Right lobe of liver (tissue), 6 donors: ENCODE results near the gene RPS2. TPM values are rescaled to one million over a fixed set of nuclear protein-coding genes. Genes with fewer than 3 reads are reported as not detected.

ENCODE experiments used
- ATAC-seq, 4 donors: fragments of 200-7000 bp; cut with Tn5 transposase; one replicate each; pipeline ENCODE4 v1.9.1; 2020; ENCODE audit warnings: mild to moderate bottlenecking in 4 of 4, moderate library complexity in 4 of 4
- DNase-seq, 3 donors: peaks; one replicate each; pipeline ENCODE4 v3.0.0-alpha.2; 2020
- H3K27ac ChIP-seq, 3 donors: fragments of 200-600 bp; one replicate each; pipeline ENCODE4 v1.8.0; 2022
- H3K27me3 ChIP-seq, 2 donors: fragments of 200-600 bp; one replicate each; pipeline ENCODE4 v1.8.0; 2022
- H3K36me3 ChIP-seq, 4 donors: fragments of 200-600 bp; sonication (generic) in 1 of 4; one replicate each; pipeline versions ENCODE4 v1.5.1 to v1.8.0; 2017 to 2022; ENCODE audit warnings: control low read depth in 1 of 4
- H3K4me1 ChIP-seq, 4 donors: fragments of 200-600 bp; sonication (generic) in 1 of 4; one replicate each; pipeline versions ENCODE4 v1.5.1 to v1.8.0; 2017 to 2022; ENCODE audit warnings: control low read depth in 1 of 4
- H3K4me3 ChIP-seq, 3 donors: fragments of 200-600 bp; one replicate each; pipeline ENCODE4 v1.8.0; 2022
- H3K9me3 ChIP-seq, 4 donors: fragments of 200-600 bp; sonication (generic) in 1 of 4; one replicate each; pipeline versions ENCODE4 v1.5.1 to v1.8.0; 2017 to 2022; ENCODE audit warnings: control low read depth in 1 of 4
- CTCF ChIP-seq, 4 donors: fragments of 200-600 bp in 3 of 4; fragments of 450-650 bp in 1 of 4; IDR thresholded peaks; one replicate each; pipeline versions ENCODE4 v1.5.1 to v1.8.0; 2016 to 2022; ENCODE audit warnings: antibody characterized with exemption in 4 of 4, mild to moderate bottlenecking in 2 of 4
- POLR2A ChIP-seq: fragments of 450-650 bp; IDR thresholded peaks from one replicate; pipeline ENCODE4 v1.6.1; 2017; ENCODE audit warnings: antibody characterized with exemption, mild to moderate bottlenecking
- WGBS: methylation state at CpG from one replicate; pipeline ENCODE4 v1.1.6; 2018; ENCODE audit warnings: low coverage, low lambda C conversion rate; ENCODE audit not compliant: insufficient coverage; ENCODE audit errors: missing lambda C conversion rate; 5-methylcytosine and 5-hydroxymethylcytosine counted together
- intact Hi-C, 2 donors: fragments of 100-400 bp; cut with DNase I; formaldehyde crosslinking; loops; one replicate each; pipeline versions ENCODE4 v1.11.2 to v1.14.1; 2022
- small RNA-seq, 2 experiments: library from RNA; depleted of rRNA; stranded (forward); fragments of <200 nt; gene quantifications; one replicate each; pipeline ENCODE3, GENCODE V24; 2016
- total RNA-seq, 6 experiments: library from RNA; depleted of rRNA in 2 of 6; stranded (reverse); fragments of >200 nt in 2 of 6; fragmentation: NEBNext Ultra II Directional in 3 of 6; extraction: Animal tissue kit (Norgen Biotek cat#: 25700) in 3 of 6; gene quantifications; one replicate each; pipeline versions ENCODE4 v1.1.0 to v1.2.4, GENCODE V29; 2016 to 2023
- donor health status: DM: no; HTN: yes; CAD: no.
- donor health status: DM: no; HTN: no; CAD: no.
- donor health status: DM: no; HTN: no; CAD: no.
- donor health status: DM: no; HTN: yes; CAD: no.
- donor health status: DM: no; HTN: yes; CAD: no.

RPS2 gene
- total RNA-seq, 6 experiments from 2014 or later, result 451 to 1,052 (median 541) TPM

GRCh38 chr16:1912215-1912543, 52.4 kb downstream of the RPS2 start:
- 90% methylated on average over 2 of the region's 17 CpGs for WGBS
- Histone ChIP-seq H3K9me3 (no peaks in the 10 kb centered on the region), H3K36me3 (no peaks in the 10 kb centered on the region), H3K27me3 (peaks cover 0 to 2% of the 10 kb centered on the region in 2 donors), H3K4me3 (no peak overlapping the region), H3K4me1 (no peaks in the 10 kb centered on the region), H3K27ac (no peak overlapping the region)
- DNase-seq, result no peak
- ATAC-seq, result no peak
- intact Hi-C loops, result no loop called here
- TF ChIP-seq CTCF (IDR thresholded peaks at IDR 0.05), result no peak
- no peak for TF ChIP-seq POLR2A

Small RNAs within 50 kb of the gene (small RNA-seq; reads per million reads assigned to genes)
- 0 reads per million in 2 experiments for gene AC005363.2
- 0 reads per million in 2 experiments for gene RN7SL219P
- gene SNORA10, result 0 reads per million in 2 experiments
- gene SNORA64, result 0 reads per million in 2 experiments

Other genes starting within 250 kb of the RPS2 start
- 10 to 100 TPM; 17.9 to 36.1 (median 23.2) TPM for gene NME3, start 193.3 kb downstream of the RPS2 start, total RNA-seq
- 10 to 100 TPM in 1 of 6 experiments, 1 to 10 TPM in 5; 3.8 to 11.1 (median 5.0) TPM for gene EME2, start 192.0 kb downstream of the RPS2 start, total RNA-seq
- gene MRPS34, start 191.7 kb downstream of the RPS2 start, total RNA-seq, result 10 to 100 TPM; 42.5 to 90.5 (median 52.9) TPM
- gene SPSB3, start 182.3 kb downstream of the RPS2 start, total RNA-seq, result 10 to 100 TPM; 18.6 to 42.5 (median 34.5) TPM
- 10 to 100 TPM; 21.1 to 90.3 (median 32.6) TPM for gene NUBP2, start 181.9 kb downstream of the RPS2 start, total RNA-seq
- 100 to 1,000 TPM in 1 of 6 experiments, 10 to 100 TPM in 5; 38.7 to 124 (median 85.3) TPM for gene IGFALS, start 171.1 kb downstream of the RPS2 start, total RNA-seq
- gene HAGH, start 138.0 kb downstream of the RPS2 start, total RNA-seq, result 100 to 1,000 TPM in 4 of 6 experiments, 10 to 100 TPM in 2; 77.9 to 161 (median 143) TPM
- 10 to 100 TPM; 25.5 to 96.5 (median 36.0) TPM for gene FAHD1, start 137.6 kb downstream of the RPS2 start, total RNA-seq
- under 1 TPM in 2 of 6 experiments, not detected in 4; 0.39 to 0.40 TPM for gene MEIOB, start 92.7 kb downstream of the RPS2 start, total RNA-seq
- gene HS3ST6, start 46.4 kb downstream of the RPS2 start, total RNA-seq, result not detected
- 100 to 1,000 TPM in 3 of 6 experiments, 10 to 100 TPM in 3; 63.4 to 121 (median 98.5) TPM for gene MSRB1, start 21.6 kb downstream of the RPS2 start, total RNA-seq
- gene RPL3L, start 10.1 kb downstream of the RPS2 start, total RNA-seq, result under 1 TPM in 1 of 6 experiments, not detected in 5; 0.12 TPM
- 100 to 1,000 TPM in 2 of 6 experiments, 10 to 100 TPM in 4; 68.7 to 210 (median 81.2) TPM for gene NDUFB10, start 5.3 kb downstream of the RPS2 start, total RNA-seq
- not detected for gene RNF151, start 2.0 kb upstream of the RPS2 start, total RNA-seq
- 10 to 100 TPM; 15.8 to 42.4 (median 18.1) TPM for gene TBL3, start 7.2 kb upstream of the RPS2 start, total RNA-seq
- gene NOXO1, start 16.6 kb upstream of the RPS2 start, total RNA-seq, result 1 to 10 TPM in 1 of 6 experiments, under 1 TPM in 3, not detected in 2; 0.51 to 1.3 (median 0.60) TPM
- 10 to 100 TPM; 16.1 to 18.6 (median 18.0) TPM for gene GFER, start 19.4 kb upstream of the RPS2 start, total RNA-seq
- gene SYNGR3, start 25.1 kb upstream of the RPS2 start, total RNA-seq, result under 1 TPM in 1 of 6 experiments, not detected in 5; 0.22 TPM
- gene ZNF598, start 45.0 kb upstream of the RPS2 start, total RNA-seq, result 10 to 100 TPM; 21.6 to 46.4 (median 25.0) TPM
- gene NPW, start 55.0 kb upstream of the RPS2 start, total RNA-seq, result 10 to 100 TPM in 2 of 6 experiments, 1 to 10 TPM in 4; 2.7 to 12.3 (median 8.2) TPM
- 100 to 1,000 TPM; 129 to 284 (median 186) TPM for gene NHERF2, start 62.1 kb upstream of the RPS2 start, total RNA-seq
- gene NTHL1, start 83.0 kb upstream of the RPS2 start, total RNA-seq, result 100 to 1,000 TPM in 1 of 6 experiments, 10 to 100 TPM in 5; 12.0 to 127 (median 42.6) TPM
- gene TSC2, start 83.2 kb upstream of the RPS2 start, total RNA-seq, result 100 to 1,000 TPM in 1 of 6 experiments, 10 to 100 TPM in 5; 25.7 to 124 (median 59.4) TPM
- gene PKD1, start 171.1 kb upstream of the RPS2 start, total RNA-seq, result 10 to 100 TPM; 28.5 to 58.2 (median 42.8) TPM
- gene RAB26, start 183.8 kb upstream of the RPS2 start, total RNA-seq, result 10 to 100 TPM in 3 of 6 experiments, 1 to 10 TPM in 3; 3.8 to 14.6 (median 8.7) TPM
- gene TRAF7, start 191.0 kb upstream of the RPS2 start, total RNA-seq, result 10 to 100 TPM; 40.9 to 56.2 (median 46.2) TPM
- gene CASKIN1, start 231.8 kb upstream of the RPS2 start, total RNA-seq, result not detected
- gene MLST8, start 240.6 kb upstream of the RPS2 start, total RNA-seq, result 10 to 100 TPM; 13.1 to 51.0 (median 17.5) TPM
- 1 to 10 TPM in 4 of 6 experiments, under 1 TPM in 2; 0.74 to 3.7 (median 2.0) TPM for gene BRICD5, start 246.0 kb upstream of the RPS2 start, total RNA-seq